SKM-1 treated with dmso at 0.1 percent for 144 hours (cell line): ENCODE results near the gene ZNF234.
"Not testable (repeated sequence)": the region's sequence is repeated elsewhere in the genome, so short reads cannot be mapped to it uniquely, and the experiment has no call there.

Experiments used
- DNase-seq: peaks from one replicate; lab custom pipeline; 2025; ENCODE audit not compliant: unreplicated experiment; lab: John Stamatoyannopoulos, UW

ZNF234 gene

GRCh38 chr19:44141191-44142058 is at the start of gene ZNF234:
TSS of gene ZNF234 (plus strand) at chr19:44141554. CDS start at chr19:44144633, 3,079 bp downstream.
- no peak for DNase-seq

- DNase-seq: no peak
Observed at GRCh38 chr19:44092108-44092507, 49.2 kb upstream of the ZNF234 start.

GRCh38 chr19:44093931-44094765 is 47.2 kb upstream of the ZNF234 start, which contains the start of gene ZNF224:
TSS of gene ZNF224 (plus strand) at chr19:44094361. CDS start at chr19:44097874, 3,513 bp downstream.
- DNase-seq: peak; percentile 62

- no peak for DNase-seq
Observed at GRCh38 chr19:44107751-44108150, 33.6 kb upstream of the ZNF234 start.

GRCh38 chr19:44109458-44109857 is 31.9 kb upstream of the ZNF234 start:
- no peak for DNase-seq

GRCh38 chr19:44111910-44112463 is 29.4 kb upstream of the ZNF234 start:
- DNase-seq: no peak

GRCh38 chr19:44112802-44113137 is 28.6 kb upstream of the ZNF234 start:
- no peak for DNase-seq

GRCh38 chr19:44113138-44113783 is 28.1 kb upstream of the ZNF234 start, which contains the start of gene ZNF225:
TSS of gene ZNF225 (plus strand) at chr19:44113399. CDS start at chr19:44115828, 2,429 bp downstream.
- DNase-seq: peak; percentile 68

GRCh38 chr19:44113784-44114390 is 27.5 kb upstream of the ZNF234 start:
- no peak for DNase-seq

GRCh38 chr19:44121162-44121561 is 20.2 kb upstream of the ZNF234 start:
- not testable (repeated sequence) for DNase-seq

- no peak for DNase-seq
Observed at GRCh38 chr19:44131955-44132354, 9.4 kb upstream of the ZNF234 start.

- DNase-seq: no peak
Observed at GRCh38 chr19:44142059-44142433, 692 bp downstream of the ZNF234 start.

- no peak for DNase-seq
Observed at GRCh38 chr19:44149776-44150175, 8.4 kb downstream of the ZNF234 start.

GRCh38 chr19:44151491-44151890 is 10.1 kb downstream of the ZNF234 start:
- no peak for DNase-seq

- DNase-seq: no peak
Observed at GRCh38 chr19:44156475-44156874, 15.1 kb downstream of the ZNF234 start.

GRCh38 chr19:44163789-44164188 is 22.4 kb downstream of the ZNF234 start:
- no peak for DNase-seq

GRCh38 chr19:44164327-44164672 is 22.9 kb downstream of the ZNF234 start:
- DNase-seq: no peak

- peak; percentile 84 for DNase-seq
Observed at GRCh38 chr19:44164673-44165512, 23.5 kb downstream of the ZNF234 start, which contains the start of gene ZNF226. TSS of gene ZNF226 (plus strand) at chr19:44165100. CDS start at chr19:44170081, 4,981 bp downstream.

GRCh38 chr19:44170660-44171059 is 29.3 kb downstream of the ZNF234 start:
- not testable (repeated sequence) for DNase-seq

GRCh38 chr19:44176590-44176989 is 35.2 kb downstream of the ZNF234 start:
- no peak for DNase-seq
